Measurements from ENCODE around the gene TUBGCP5. TPM values are rescaled to one million over a fixed set of nuclear protein-coding genes. Genes with fewer than 3 reads are reported as not detected.
"Not testable (repeated sequence)": the region's sequence is repeated elsewhere in the genome, so short reads cannot be mapped to it uniquely, and the experiment has no call there.

TUBGCP5 gene
- total RNA-seq, 1 donor from 2014 or later, result 19.1 TPM

GRCh38 chr15:22995795-22996194 lies 43.6 kb downstream of the TUBGCP5 start:
- Mint-ChIP-seq H3K9me3 (ENCODE audit: unreplicated experiment) (no peaks in the 10 kb centered on the region), H3K36me3 (ENCODE audit: unreplicated experiment) (peaks cover 16% of the 10 kb centered on the region), H3K27ac (ENCODE audit: unreplicated experiment) (no peak overlapping the region), H3K4me3 (ENCODE audit: unreplicated experiment) (no peak overlapping the region), H3K27me3 (ENCODE audit: unreplicated experiment) (no peaks in the 10 kb centered on the region), H3K4me1 (ENCODE audit: unreplicated experiment) (peaks cover 2% of the 10 kb centered on the region)
- DNase-seq (ENCODE audit: extremely low spot score, unreplicated experiment), result no peak
- TF ChIP-seq, protein P1, sequence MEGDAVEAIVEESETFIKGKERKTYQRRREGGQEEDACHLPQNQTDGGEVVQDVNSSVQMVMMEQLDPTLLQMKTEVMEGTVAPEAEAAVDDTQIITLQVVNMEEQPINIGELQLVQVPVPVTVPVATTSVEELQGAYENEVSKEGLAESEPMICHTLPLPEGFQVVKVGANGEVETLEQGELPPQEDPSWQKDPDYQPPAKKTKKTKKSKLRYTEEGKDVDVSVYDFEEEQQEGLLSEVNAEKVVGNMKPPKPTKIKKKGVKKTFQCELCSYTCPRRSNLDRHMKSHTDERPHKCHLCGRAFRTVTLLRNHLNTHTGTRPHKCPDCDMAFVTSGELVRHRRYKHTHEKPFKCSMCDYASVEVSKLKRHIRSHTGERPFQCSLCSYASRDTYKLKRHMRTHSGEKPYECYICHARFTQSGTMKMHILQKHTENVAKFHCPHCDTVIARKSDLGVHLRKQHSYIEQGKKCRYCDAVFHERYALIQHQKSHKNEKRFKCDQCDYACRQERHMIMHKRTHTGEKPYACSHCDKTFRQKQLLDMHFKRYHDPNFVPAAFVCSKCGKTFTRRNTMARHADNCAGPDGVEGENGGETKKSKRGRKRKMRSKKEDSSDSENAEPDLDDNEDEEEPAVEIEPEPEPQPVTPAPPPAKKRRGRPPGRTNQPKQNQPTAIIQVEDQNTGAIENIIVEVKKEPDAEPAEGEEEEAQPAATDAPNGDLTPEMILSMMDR (IDR thresholded peaks at IDR 0.05), result no peak

- TF ChIP-seq, protein P1 (IDR thresholded peaks at IDR 0.05), result no peak
- Mint-ChIP-seq H3K27me3 (ENCODE audit: unreplicated experiment) (no peaks in the 10 kb centered on the region), H3K9me3 (ENCODE audit: unreplicated experiment) (no peaks in the 10 kb centered on the region), H3K4me3 (ENCODE audit: unreplicated experiment) (no peak overlapping the region), H3K36me3 (ENCODE audit: unreplicated experiment) (peaks cover 8% of the 10 kb centered on the region), H3K27ac (ENCODE audit: unreplicated experiment) (no peak overlapping the region), H3K4me1 (ENCODE audit: unreplicated experiment) (peaks cover 2% of the 10 kb centered on the region)
- peak; percentile 27 for DNase-seq (ENCODE audit: extremely low spot score, unreplicated experiment)
Observed at GRCh38 chr15:22992024-22992326, 47.4 kb downstream of the TUBGCP5 start.

DNA sequence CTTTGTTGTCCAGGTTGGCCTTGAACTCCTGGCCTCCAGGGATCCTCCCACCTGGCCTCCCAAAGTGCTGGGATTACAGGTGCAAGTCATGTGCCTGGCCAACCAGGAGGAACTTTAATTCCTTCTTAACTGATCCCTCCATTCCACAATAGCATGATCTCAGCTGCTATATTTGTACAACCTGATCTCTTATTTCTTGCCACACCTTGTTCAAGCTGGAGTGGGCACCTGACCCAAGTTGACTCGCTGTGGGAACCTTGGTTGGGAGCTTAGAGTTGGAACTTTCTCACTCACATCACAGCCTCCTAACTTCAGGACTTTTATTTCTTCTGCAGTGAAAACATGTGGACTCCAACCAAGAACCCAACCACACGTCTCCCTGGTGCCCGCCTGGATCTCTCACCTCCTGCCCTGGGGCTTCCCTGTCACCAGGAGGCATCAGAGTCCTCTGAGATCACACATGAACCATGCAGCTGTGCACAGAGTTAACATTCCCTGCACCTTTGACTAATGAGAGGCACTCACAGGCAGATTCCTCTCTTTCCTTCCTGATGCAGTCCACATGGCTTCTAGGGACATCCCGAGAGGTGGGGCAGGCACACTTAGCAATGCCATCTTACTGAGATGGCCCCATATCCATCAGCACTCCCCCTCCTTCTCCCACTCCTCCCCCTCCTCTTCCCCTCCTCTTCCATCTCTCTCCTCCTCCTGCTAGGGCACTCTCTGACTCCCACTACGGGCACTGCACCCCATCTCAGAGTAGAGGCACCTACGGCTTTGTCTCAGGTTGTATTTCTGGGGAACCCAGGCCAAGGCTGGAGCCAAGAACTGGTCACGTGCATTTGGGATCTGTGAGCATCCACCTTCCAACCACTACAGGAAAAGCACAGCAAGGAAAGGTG lies 49.5 kb downstream of the TUBGCP5 start:
- Mint-ChIP-seq H3K36me3 (ENCODE audit: unreplicated experiment) (peaks cover 4% of the 10 kb centered on the region), H3K9me3 (ENCODE audit: unreplicated experiment) (no peaks in the 10 kb centered on the region)

DNA sequence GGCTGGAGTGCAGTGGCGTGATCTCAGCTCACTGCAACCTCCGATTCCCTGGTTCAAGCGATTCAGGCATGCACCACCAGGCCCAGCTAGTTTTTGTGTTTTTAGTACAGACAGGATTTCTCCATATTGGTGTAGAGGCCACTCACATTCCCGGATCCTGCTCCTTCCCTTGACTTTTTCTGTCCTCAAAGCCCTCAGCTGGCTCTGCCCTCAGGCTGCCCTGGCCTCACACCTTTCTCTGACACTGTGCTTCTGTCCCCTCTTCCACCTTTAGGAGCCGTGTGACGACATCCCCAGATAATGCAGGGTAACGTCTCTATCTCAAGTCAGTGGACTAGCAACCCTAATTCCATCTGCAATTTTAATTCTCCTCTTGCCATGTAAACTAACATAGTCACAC lies 50.6 kb downstream of the TUBGCP5 start:
- peaks cover 2% of the 10 kb centered on the region for H3K4me1 Mint-ChIP-seq (ENCODE audit: unreplicated experiment)
- DNase-seq (ENCODE audit: extremely low spot score, unreplicated experiment), result no peak
- peaks cover 4% of the 10 kb centered on the region for H3K36me3 Mint-ChIP-seq (ENCODE audit: unreplicated experiment)
- no peak overlapping the region for H3K27ac Mint-ChIP-seq (ENCODE audit: unreplicated experiment)
- H3K9me3 Mint-ChIP-seq (ENCODE audit: unreplicated experiment), result no peaks in the 10 kb centered on the region
- H3K4me3 Mint-ChIP-seq (ENCODE audit: unreplicated experiment), result no peak overlapping the region
- TF ChIP-seq, protein P1 (IDR thresholded peaks at IDR 0.05), result no peak
- H3K27me3 Mint-ChIP-seq (ENCODE audit: unreplicated experiment), result no peaks in the 10 kb centered on the region

More for the DNA sequence above, 49.5 kb downstream of the TUBGCP5 start:
- Mint-ChIP-seq H3K27me3 (ENCODE audit: unreplicated experiment) (no peaks in the 10 kb centered on the region), H3K4me1 (ENCODE audit: unreplicated experiment) (peaks cover 2% of the 10 kb centered on the region), H3K27ac (ENCODE audit: unreplicated experiment) (no peak overlapping the region), H3K4me3 (ENCODE audit: unreplicated experiment) (no peak overlapping the region)
- TF ChIP-seq, protein P1 (IDR thresholded peaks at IDR 0.05), result no peak
- no peak for DNase-seq (ENCODE audit: extremely low spot score, unreplicated experiment)

GRCh38 chr15:22981931-22982330 lies 57.4 kb downstream of the TUBGCP5 start:
- peaks cover 14% of the 10 kb centered on the region for H3K4me1 Mint-ChIP-seq (ENCODE audit: unreplicated experiment)

More at GRCh38 chr15:22981931-22982330, 57.4 kb downstream of the TUBGCP5 start:
- H3K27me3 Mint-ChIP-seq (ENCODE audit: unreplicated experiment); H3K9me3 Mint-ChIP-seq (ENCODE audit: unreplicated experiment); DNase-seq (ENCODE audit: extremely low spot score, unreplicated experiment); H3K27ac Mint-ChIP-seq (ENCODE audit: unreplicated experiment); H3K36me3 Mint-ChIP-seq (ENCODE audit: unreplicated experiment); H3K4me3 Mint-ChIP-seq (ENCODE audit: unreplicated experiment): not testable (repeated sequence)

Measured in osteocyte (in vitro differentiated cells).